CD4-positive, alpha-beta T cell treated with Interleukin-10 for 1 hour (primary cell): ENCODE results near the gene ARL4A.
A peak's percentile ranks its signal among the peaks of the same experiment; 100 is the strongest.

ENCODE experiments used
- DNase-seq: peaks from one replicate; pipeline ENCODE4 v3.0.0-alpha.2; 2020

Gene ARL4A

DNA sequence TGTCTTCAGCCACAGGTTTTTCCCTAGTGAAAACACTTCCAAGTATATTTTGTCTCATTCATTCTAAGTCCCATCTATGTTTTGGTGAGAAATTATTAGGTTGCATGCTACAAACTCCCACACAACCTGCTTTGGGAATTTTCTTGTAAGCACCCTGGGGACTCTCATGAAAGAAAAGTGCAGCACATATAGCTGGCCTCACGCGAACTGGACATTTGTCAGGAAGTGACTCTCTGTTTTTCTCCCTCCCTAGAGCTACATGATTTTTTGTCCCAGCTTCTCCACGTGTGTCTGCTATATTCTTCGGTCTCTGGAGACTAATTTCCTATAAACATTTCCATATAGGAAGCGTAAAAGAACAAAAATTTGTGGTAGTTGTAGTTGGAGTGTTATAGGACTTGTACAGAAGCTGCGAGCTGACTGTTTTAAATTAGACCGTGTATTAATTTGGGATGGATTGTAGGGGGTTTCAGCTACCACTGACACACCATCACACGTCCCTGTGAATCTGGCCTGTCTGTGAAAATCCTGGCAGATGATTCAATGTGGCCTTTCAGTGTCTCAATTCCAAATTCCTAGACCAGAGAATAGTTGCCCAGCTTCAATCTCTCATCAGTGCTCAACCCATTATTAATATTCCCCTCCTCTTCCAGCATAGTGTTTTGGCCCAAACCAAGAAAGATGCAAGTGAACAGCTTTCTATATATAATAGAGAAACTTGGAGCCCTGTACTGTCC, 40.2 kb downstream of the ARL4A start:
- no peak for DNase-seq

- DNase-seq, result no peak
These were observed 40.7 kb downstream of the ARL4A start for GRCh38 chr7:12728192-12728538.

GRCh38 chr7:12729112-12729511, 41.7 kb downstream of the ARL4A start:
- no peak for DNase-seq

- DNase-seq, result no peak
These were observed 43.1 kb downstream of the ARL4A start for GRCh38 chr7:12730523-12730922.

DNA sequence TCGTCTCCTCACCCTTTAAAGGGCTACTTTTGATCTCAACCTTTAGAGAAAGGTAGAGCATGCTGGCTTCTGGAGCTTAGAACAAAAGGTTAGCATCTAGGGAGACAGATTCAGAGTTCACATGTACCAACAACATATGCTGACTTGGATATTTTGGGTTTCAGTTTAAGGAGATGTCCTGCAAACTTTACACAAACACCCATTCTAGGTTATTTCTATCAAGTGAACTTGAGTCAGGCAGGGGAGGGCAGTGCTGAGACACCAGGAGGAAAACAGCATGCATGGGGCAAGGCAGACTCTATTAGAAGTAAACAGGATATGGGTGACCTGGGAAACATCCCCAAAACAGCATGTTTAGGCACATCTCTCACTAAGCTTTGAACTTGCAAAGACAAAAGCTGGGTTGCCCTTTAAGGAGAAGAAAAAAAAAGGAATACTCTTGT, 43.8 kb downstream of the ARL4A start:
- peak; percentile 42 for DNase-seq

DNA sequence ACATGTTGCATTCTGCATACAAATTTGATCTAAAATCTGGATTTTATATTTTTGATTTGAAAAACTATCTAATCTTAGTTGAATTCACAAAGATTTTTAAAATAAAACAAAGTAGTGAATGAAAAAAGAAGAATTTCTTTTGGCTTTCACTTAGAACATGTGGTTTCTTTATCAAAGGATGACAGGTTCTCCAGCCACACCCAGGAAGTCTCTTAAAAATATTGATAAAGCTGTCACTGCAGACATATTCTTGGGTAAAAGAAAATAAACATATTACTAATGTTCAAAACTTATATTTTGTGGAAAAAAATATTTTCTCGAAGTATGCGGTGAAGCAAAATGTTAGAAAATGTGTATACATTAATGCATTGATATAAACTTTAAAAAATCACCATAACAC, 44.3 kb downstream of the ARL4A start:
- DNase-seq, result peak; percentile 23

DNA sequence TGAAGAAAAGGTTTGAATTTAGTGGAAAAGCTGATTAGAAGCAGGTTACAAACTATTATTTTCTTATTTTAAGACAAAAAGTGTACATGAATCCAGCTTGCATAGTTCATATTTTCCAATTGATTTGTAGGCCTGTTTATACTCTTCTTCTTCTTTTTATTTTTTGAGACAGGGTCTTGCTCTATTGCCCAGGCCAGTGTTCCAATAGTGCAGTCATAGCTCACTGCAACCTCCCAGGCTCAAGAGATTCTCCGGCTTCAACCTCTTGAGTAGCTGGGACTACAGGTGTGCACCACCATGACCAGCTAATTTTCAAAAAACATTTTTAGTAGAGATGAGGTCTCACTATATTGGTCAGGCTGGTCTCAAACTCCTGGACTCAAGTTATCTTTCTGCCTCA, 45.0 kb downstream of the ARL4A start:
- DNase-seq, result no peak

DNA sequence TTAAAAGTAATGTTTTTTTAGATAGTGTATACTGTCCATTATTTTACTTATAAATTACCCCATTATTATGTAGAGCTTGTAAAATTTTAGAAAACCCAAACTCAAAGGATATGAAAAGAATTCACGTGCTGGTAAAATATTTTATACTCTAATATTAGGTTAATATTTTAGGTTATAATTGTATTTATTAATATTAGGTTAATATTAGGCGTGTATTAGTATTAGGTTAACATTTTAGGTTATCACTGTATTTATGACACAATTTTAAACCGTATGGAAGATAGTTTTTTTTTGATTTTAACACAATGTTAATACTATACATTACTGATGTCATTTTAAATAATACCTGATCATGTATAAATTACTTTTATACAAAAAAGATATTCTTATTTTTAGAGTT, 48.5 kb downstream of the ARL4A start:
- no peak for DNase-seq

DNA sequence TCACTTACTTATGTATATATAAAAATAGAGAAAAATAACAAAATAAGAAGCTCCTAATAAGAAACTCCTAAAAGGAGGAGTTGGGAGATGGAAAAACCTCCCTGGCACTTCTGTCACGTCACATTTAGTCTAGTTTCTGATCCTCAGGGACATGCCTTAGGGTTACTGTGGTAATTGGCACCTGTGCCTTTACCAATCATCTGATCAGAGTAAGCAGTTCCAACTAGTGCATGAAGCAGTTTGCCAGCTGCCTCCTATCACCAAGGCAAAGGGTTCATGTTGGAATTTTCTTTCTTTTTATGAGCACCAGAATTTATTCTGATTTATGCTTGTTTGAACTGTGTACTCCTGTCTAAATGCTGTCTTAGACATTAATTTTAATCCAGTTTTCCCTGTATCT, 49.9 kb downstream of the ARL4A start:
- no peak for DNase-seq

DNA sequence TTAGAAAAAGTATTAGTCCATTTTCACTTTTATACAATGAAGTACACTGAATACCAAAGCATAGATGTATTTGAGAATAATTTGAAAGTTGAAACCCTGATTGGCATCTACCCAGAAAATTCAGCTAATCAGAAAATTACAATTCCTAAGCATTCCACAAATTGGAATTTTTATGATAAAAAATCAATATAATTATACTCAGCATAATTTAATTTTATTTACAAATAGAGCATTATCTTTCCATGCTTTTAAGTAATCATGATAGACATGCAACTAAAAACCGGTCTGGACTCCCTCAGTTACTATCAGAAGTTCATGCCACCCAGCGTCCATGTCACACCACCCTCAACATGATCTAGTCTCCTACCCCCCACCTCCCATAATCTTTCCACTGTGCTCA, 50.4 kb downstream of the ARL4A start:
- no peak for DNase-seq

GRCh38 chr7:12738665-12739064, 51.2 kb downstream of the ARL4A start:
- DNase-seq, result no peak
